Measurements from ENCODE around the gene CCDC88B.

CCDC88B gene

GRCh38 chr11:64316672-64317324 is 23.2 kb upstream of the CCDC88B start:
- no CpG with 5 or more reads among the region's 32 CpGs for whole genome bisulfite sequencing (ENCODE audit: insufficient coverage, insufficient read length)
- Histone ChIP-seq H3K27ac (ENCODE audit: low read length) (no peak overlapping the region), H3K4me1 (ENCODE audit: control insufficient read depth, insufficient read depth, low read length) (peaks cover 3% of the 10 kb centered on the region; the same call in 1 of the 2 replicates)

GRCh38 chr11:64317325-64317960 is 22.6 kb upstream of the CCDC88B start, which contains the start of gene TRMT112:
TRMT112 (minus strand) TSS chr11:64317559; CDS start chr11:64317526, 33 bp downstream.
- WGBS (ENCODE audit: insufficient coverage, insufficient read length): no CpG with 5 or more reads among the region's 43 CpGs

More at GRCh38 chr11:64316672-64317324, 23.2 kb upstream of the CCDC88B start:
- no peak for DNase-seq (ENCODE audit: low read depth, low spot score)
- H3K9me3 ChIP-seq (ENCODE audit: control insufficient read depth, insufficient read depth, low read length): no peaks in the 10 kb centered on the region
- H3K27me3 ChIP-seq (ENCODE audit: control insufficient read depth, insufficient read depth, low read length): no peaks in the 10 kb centered on the region
- peak overlapping the region; percentile 67; the same call in 1 of the 2 replicates for H3K4me3 ChIP-seq (ENCODE audit: low read length)
- H3K36me3 ChIP-seq (ENCODE audit: control insufficient read depth, insufficient read depth, low read length): peaks cover 11% of the 10 kb centered on the region

DNA sequence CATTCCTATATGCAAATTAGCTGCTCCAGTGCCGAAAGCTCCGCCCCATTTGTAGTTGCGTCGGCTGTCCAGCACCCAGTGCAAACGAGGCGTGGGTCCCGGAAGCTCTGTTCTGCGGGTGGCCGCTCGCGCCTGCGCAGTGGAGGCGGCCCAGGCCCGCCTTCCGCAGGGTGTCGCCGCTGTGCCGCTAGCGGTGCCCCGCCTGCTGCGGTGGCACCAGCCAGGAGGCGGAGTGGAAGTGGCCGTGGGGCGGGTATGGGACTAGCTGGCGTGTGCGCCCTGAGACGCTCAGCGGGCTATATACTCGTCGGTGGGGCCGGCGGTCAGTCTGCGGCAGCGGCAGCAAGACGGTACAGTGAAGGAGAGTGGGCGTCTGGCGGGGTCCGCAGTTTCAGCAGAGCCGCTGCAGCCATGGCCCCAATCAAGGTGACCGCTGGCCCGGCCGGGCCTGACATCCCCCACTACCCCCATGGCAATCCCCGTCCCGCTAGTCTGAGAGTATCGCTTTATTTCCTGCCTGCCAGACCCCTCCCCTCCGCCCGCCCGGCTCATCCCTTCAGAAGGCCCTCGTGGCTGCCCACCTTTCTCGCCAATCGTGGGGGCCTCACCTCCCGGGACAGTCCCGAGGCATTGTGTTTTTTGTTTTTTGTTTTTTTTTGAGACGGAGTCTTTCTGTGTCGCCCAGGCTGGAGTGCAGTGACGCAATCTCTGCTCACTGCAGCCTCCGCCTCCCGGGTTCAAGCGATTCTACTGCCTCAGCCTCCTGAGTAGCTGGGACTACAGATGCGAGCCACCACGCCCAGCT is 21.8 kb upstream of the CCDC88B start, which contains the start of gene PRDX5:
Gene PRDX5 (plus strand): TSS at position 161 of the 805 bp plus-strand sequence. CDS start 95 bp downstream, at position 256.
- H3K4me3 ChIP-seq (ENCODE audit: low read length): peak within 1 kb of the TSS; percentile 67
- H3K4me1 ChIP-seq (ENCODE audit: control insufficient read depth, insufficient read depth, low read length): peaks cover 3% of the 10 kb centered on the region; the same call in 1 of the 2 replicates
- no peak within 1 kb of the TSS for H3K27ac ChIP-seq (ENCODE audit: low read length)
- WGBS (ENCODE audit: insufficient coverage, insufficient read length): no CpG with 5 or more reads among the region's 61 CpGs
- no peaks in the 10 kb centered on the region for H3K9me3 ChIP-seq (ENCODE audit: control insufficient read depth, insufficient read depth, low read length)
- no peak for DNase-seq (ENCODE audit: low read depth, low spot score)
- no peaks in the 10 kb centered on the region for H3K27me3 ChIP-seq (ENCODE audit: control insufficient read depth, insufficient read depth, low read length)
- H3K36me3 ChIP-seq (ENCODE audit: control insufficient read depth, insufficient read depth, low read length): peaks cover 18% of the 10 kb centered on the region

More at GRCh38 chr11:64317325-64317960, 22.6 kb upstream of the CCDC88B start, which contains the start of gene TRMT112:
- Histone ChIP-seq H3K4me3 (ENCODE audit: low read length) (peak within 1 kb of the TSS; percentile 67), H3K27me3 (ENCODE audit: control insufficient read depth, insufficient read depth, low read length) (no peaks in the 10 kb centered on the region), H3K36me3 (ENCODE audit: control insufficient read depth, insufficient read depth, low read length) (peaks cover 15% of the 10 kb centered on the region), H3K27ac (ENCODE audit: low read length) (no peak within 1 kb of the TSS), H3K4me1 (ENCODE audit: control insufficient read depth, insufficient read depth, low read length) (peaks cover 3% of the 10 kb centered on the region; the same call in 1 of the 2 replicates), H3K9me3 (ENCODE audit: control insufficient read depth, insufficient read depth, low read length) (no peaks in the 10 kb centered on the region)
- DNase-seq (ENCODE audit: low read depth, low spot score): peak; percentile 97

- DNase-seq (ENCODE audit: low read depth, low spot score): no peak
- Histone ChIP-seq H3K27ac (ENCODE audit: low read length) (no peak overlapping the region), H3K9me3 (ENCODE audit: control insufficient read depth, insufficient read depth, low read length) (no peaks in the 10 kb centered on the region), H3K27me3 (ENCODE audit: control insufficient read depth, insufficient read depth, low read length) (no peaks in the 10 kb centered on the region), H3K4me3 (ENCODE audit: low read length) (peak overlapping the region; percentile 67; the same call in 1 of the 2 replicates), H3K4me1 (ENCODE audit: control insufficient read depth, insufficient read depth, low read length) (peaks cover 4% of the 10 kb centered on the region), H3K36me3 (ENCODE audit: control insufficient read depth, insufficient read depth, low read length) (peaks cover 18% of the 10 kb centered on the region)
- no CpG with 5 or more reads among the region's 19 CpGs for WGBS (ENCODE audit: insufficient coverage, insufficient read length)
These were observed 20.9 kb upstream of the CCDC88B start for GRCh38 chr11:64318766-64319761.

- H3K9me3 ChIP-seq (ENCODE audit: control insufficient read depth, insufficient read depth, low read length): no peaks in the 10 kb centered on the region
- no peak for DNase-seq (ENCODE audit: low read depth, low spot score)
- no peak overlapping the region for H3K4me3 ChIP-seq (ENCODE audit: low read length)
- H3K27me3 ChIP-seq (ENCODE audit: control insufficient read depth, insufficient read depth, low read length): no peaks in the 10 kb centered on the region
- H3K36me3 ChIP-seq (ENCODE audit: control insufficient read depth, insufficient read depth, low read length): peaks cover 14% of the 10 kb centered on the region
- H3K27ac ChIP-seq (ENCODE audit: low read length): no peak overlapping the region
- WGBS (ENCODE audit: insufficient coverage, insufficient read length): no CpG with 5 or more reads among the region's 7 CpGs
- peaks cover 4% of the 10 kb centered on the region for H3K4me1 ChIP-seq (ENCODE audit: control insufficient read depth, insufficient read depth, low read length)
These were observed 19.4 kb upstream of the CCDC88B start for GRCh38 chr11:64320556-64320955.

DNA sequence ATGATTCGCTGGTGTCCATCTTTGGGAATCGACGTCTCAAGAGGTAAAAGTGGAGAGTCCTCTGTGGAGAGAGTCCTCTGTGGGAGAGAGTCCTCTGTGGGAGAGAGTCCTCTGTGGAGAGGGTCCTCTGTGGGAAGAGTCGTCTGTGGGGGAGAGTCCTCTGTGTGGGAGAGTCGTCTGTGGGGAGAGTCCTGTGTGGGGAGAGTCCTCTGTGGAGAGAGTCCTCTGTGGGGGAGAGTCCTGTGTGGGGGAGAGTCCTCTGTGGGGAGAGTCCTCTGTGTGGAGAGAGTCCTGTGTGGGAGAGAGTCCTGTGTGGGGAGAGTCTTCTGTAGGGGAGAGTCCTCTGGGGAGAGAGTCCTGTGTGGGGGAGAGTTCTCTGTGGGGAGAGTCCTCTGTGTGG is 19.0 kb upstream of the CCDC88B start:
- WGBS (ENCODE audit: insufficient coverage, insufficient read length): no CpG with 5 or more reads among the region's 5 CpGs
- peaks cover 14% of the 10 kb centered on the region for H3K36me3 ChIP-seq (ENCODE audit: control insufficient read depth, insufficient read depth, low read length)
- DNase-seq (ENCODE audit: low read depth, low spot score): no peak
- H3K4me3 ChIP-seq (ENCODE audit: low read length): no peak overlapping the region
- H3K9me3 ChIP-seq (ENCODE audit: control insufficient read depth, insufficient read depth, low read length): no peaks in the 10 kb centered on the region
- H3K27me3 ChIP-seq (ENCODE audit: control insufficient read depth, insufficient read depth, low read length): no peaks in the 10 kb centered on the region
- peaks cover 4% of the 10 kb centered on the region for H3K4me1 ChIP-seq (ENCODE audit: control insufficient read depth, insufficient read depth, low read length)
- H3K27ac ChIP-seq (ENCODE audit: low read length): no peak overlapping the region

DNA sequence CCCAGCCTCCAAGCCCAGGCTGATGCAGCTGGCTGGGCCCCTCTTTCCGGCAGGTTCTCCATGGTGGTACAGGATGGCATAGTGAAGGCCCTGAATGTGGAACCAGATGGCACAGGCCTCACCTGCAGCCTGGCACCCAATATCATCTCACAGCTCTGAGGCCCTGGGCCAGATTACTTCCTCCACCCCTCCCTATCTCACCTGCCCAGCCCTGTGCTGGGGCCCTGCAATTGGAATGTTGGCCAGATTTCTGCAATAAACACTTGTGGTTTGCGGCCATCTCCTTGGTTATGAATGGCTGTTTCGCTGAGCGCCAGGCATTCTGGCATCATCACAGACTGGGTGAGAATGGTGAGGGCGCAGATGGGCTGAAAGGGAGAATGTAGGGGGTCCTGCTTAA is 18.5 kb upstream of the CCDC88B start:
- no peak for DNase-seq (ENCODE audit: low read depth, low spot score)
- Histone ChIP-seq H3K9me3 (ENCODE audit: control insufficient read depth, insufficient read depth, low read length) (no peaks in the 10 kb centered on the region), H3K27me3 (ENCODE audit: control insufficient read depth, insufficient read depth, low read length) (no peaks in the 10 kb centered on the region), H3K4me1 (ENCODE audit: control insufficient read depth, insufficient read depth, low read length) (peaks cover 4% of the 10 kb centered on the region), H3K4me3 (ENCODE audit: low read length) (no peak overlapping the region), H3K36me3 (ENCODE audit: control insufficient read depth, insufficient read depth, low read length) (peaks cover 14% of the 10 kb centered on the region), H3K27ac (ENCODE audit: low read length) (no peak overlapping the region)
- WGBS (ENCODE audit: insufficient coverage, insufficient read length): no CpG with 5 or more reads among the region's 5 CpGs

GRCh38 chr11:64322925-64323260 is 17.1 kb upstream of the CCDC88B start:
- Histone ChIP-seq H3K4me3 (ENCODE audit: low read length) (no peak overlapping the region), H3K9me3 (ENCODE audit: control insufficient read depth, insufficient read depth, low read length) (no peaks in the 10 kb centered on the region), H3K27ac (ENCODE audit: low read length) (no peak overlapping the region), H3K27me3 (ENCODE audit: control insufficient read depth, insufficient read depth, low read length) (no peaks in the 10 kb centered on the region), H3K36me3 (ENCODE audit: control insufficient read depth, insufficient read depth, low read length) (peaks cover 14% of the 10 kb centered on the region), H3K4me1 (ENCODE audit: control insufficient read depth, insufficient read depth, low read length) (peaks cover 4% of the 10 kb centered on the region)
- no CpG with 5 or more reads among the region's 7 CpGs for WGBS (ENCODE audit: insufficient coverage, insufficient read length)
- DNase-seq (ENCODE audit: low read depth, low spot score): no peak

- Histone ChIP-seq H3K9me3 (ENCODE audit: control insufficient read depth, insufficient read depth, low read length) (no peaks in the 10 kb centered on the region), H3K36me3 (ENCODE audit: control insufficient read depth, insufficient read depth, low read length) (peaks cover 14% of the 10 kb centered on the region), H3K27ac (ENCODE audit: low read length) (no peak overlapping the region), H3K4me1 (ENCODE audit: control insufficient read depth, insufficient read depth, low read length) (peaks cover 4% of the 10 kb centered on the region), H3K27me3 (ENCODE audit: control insufficient read depth, insufficient read depth, low read length) (no peaks in the 10 kb centered on the region), H3K4me3 (ENCODE audit: low read length) (no peak overlapping the region)
- no CpG with 5 or more reads among the region's 5 CpGs for WGBS (ENCODE audit: insufficient coverage, insufficient read length)
- no peak for DNase-seq (ENCODE audit: low read depth, low spot score)
These were observed 16.6 kb upstream of the CCDC88B start for GRCh38 chr11:64323373-64323772.

Measured in iPS DF 6.9 (cell line).